Lung microvascular endothelial cell (primary cell): ENCODE data around the gene SPTLC3. TPM values are rescaled to one million over a fixed set of nuclear protein-coding genes. Genes with fewer than 3 reads are reported as not detected.

Experiments
- DNase-seq, 2 donors: peaks; one replicate each; pipeline versions ENCODE4 v3.0.0 to v3.0.0-alpha.2; 2010; ENCODE audit warnings: low read depth in 2 of 2
- total RNA-seq: library from RNA; depleted of rRNA; stranded (reverse); fragments of >200 nt; gene quantifications from 2 replicates; pipeline ENCODE4 v1.2.1, GENCODE V29; 2014

Gene SPTLC3
- total RNA-seq, 1 donor from 2014 or later, result under 0.01 TPM

GRCh38 chr20:12984069-12984765 is 24.6 kb upstream of the SPTLC3 start:
- DNase-seq, result no peak

GRCh38 chr20:12984863-12985262 is 23.9 kb upstream of the SPTLC3 start:
- no peak for DNase-seq

- no peak for DNase-seq
Measured at GRCh38 chr20:12987261-12987660, 21.5 kb upstream of the SPTLC3 start.

- DNase-seq, result no peak
Measured at GRCh38 chr20:12989586-12990115, 19.1 kb upstream of the SPTLC3 start.

- no peak for DNase-seq
Measured at GRCh38 chr20:12997128-12997655, 11.6 kb upstream of the SPTLC3 start.

- DNase-seq, result no peak
Measured at GRCh38 chr20:12998046-12998445, 10.7 kb upstream of the SPTLC3 start.

GRCh38 chr20:12999201-12999600 is 9.6 kb upstream of the SPTLC3 start:
- no peak for DNase-seq

- DNase-seq, result no peak
Measured at GRCh38 chr20:13002251-13002650, 6.5 kb upstream of the SPTLC3 start.

GRCh38 chr20:13006825-13007224 is 1.9 kb upstream of the SPTLC3 start:
- no peak for DNase-seq

- no peak for DNase-seq
Measured at GRCh38 chr20:13007596-13007995, 1.2 kb upstream of the SPTLC3 start.

GRCh38 chr20:13009682-13010406 is 1.1 kb downstream of the SPTLC3 start:
- peak; percentile 67 to 90 for DNase-seq

GRCh38 chr20:13012886-13013285 is 4.1 kb downstream of the SPTLC3 start:
- peak in 1 of 2 donors; percentile 34 for DNase-seq

- DNase-seq, result no peak
Measured at GRCh38 chr20:13013411-13013810, 4.6 kb downstream of the SPTLC3 start.

GRCh38 chr20:13017235-13017634 is 8.5 kb downstream of the SPTLC3 start:
- DNase-seq, result no peak

GRCh38 chr20:13017883-13018535 is 9.2 kb downstream of the SPTLC3 start:
- DNase-seq, result peak in 1 of 2 donors; percentile 12

- DNase-seq, result no peak
Measured at GRCh38 chr20:13021205-13021970, 12.6 kb downstream of the SPTLC3 start.

- peak in 1 of 2 donors; percentile 68 for DNase-seq
Measured at GRCh38 chr20:13022401-13023155, 13.8 kb downstream of the SPTLC3 start.

GRCh38 chr20:13024596-13024995 is 15.8 kb downstream of the SPTLC3 start:
- peak in 1 of 2 donors; percentile 28 for DNase-seq

- DNase-seq, result no peak
Measured at GRCh38 chr20:13025181-13025580, 16.4 kb downstream of the SPTLC3 start.

- DNase-seq, result no peak
Measured at GRCh38 chr20:13028001-13028400, 19.2 kb downstream of the SPTLC3 start.
